GM12878 (cell line): ENCODE measurements around the gene PHACTR3.

Experiments
- NBN ChIP-seq: fragments of 450-650 bp; IDR thresholded peaks from 2 replicates; pipeline ENCODE4 v1.6.1; 2016
- NFIC ChIP-seq: IDR thresholded peaks from 2 replicates; pipeline ENCODE4 v1.6.1; 2012; ENCODE audit warnings: low read depth, mild to moderate bottlenecking, inconsistent platforms, low read length, moderate library complexity
- TF ChIP-seq, protein P1 (sequence below): IDR thresholded peaks from 2 replicates; pipeline ENCODE4 v1.6.1; 2012; ENCODE audit warnings: low read length, inconsistent platforms

DNA sequence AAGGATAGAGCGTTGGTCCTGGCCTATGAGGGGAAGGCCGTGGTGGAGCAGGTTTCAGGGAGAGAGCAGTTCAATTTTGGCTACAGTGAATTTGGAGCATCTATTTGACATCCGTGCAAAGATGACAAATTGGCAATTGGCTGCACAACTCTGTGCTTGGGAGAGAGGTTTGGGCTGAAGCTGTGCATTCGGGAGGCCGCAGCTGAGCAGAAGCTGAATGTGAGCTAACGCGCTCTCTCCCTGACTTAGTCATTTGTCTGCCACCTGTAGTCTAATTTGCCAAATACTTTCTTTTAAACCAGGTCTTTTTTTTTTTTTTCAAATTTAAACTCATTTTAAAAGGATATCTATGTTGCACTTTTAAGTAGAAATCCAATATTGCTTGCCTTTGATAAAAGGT lies 78.8 kb downstream of the PHACTR3 start:
- TF ChIP-seq NFIC (no peak), NBN (no peak)
- TF ChIP-seq, protein P1, sequence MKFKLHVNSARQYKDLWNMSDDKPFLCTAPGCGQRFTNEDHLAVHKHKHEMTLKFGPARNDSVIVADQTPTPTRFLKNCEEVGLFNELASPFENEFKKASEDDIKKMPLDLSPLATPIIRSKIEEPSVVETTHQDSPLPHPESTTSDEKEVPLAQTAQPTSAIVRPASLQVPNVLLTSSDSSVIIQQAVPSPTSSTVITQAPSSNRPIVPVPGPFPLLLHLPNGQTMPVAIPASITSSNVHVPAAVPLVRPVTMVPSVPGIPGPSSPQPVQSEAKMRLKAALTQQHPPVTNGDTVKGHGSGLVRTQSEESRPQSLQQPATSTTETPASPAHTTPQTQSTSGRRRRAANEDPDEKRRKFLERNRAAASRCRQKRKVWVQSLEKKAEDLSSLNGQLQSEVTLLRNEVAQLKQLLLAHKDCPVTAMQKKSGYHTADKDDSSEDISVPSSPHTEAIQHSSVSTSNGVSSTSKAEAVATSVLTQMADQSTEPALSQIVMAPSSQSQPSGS = no peak
